A549 (cell line): ENCODE results near the gene CCDC152. TPM values are rescaled to one million over a fixed set of nuclear protein-coding genes. Genes with fewer than 3 reads are reported as not detected.

Source experiments
- ATAC-seq, 2 experiments: fragments of 200-7000 bp in 1 of 2; fragments of >200 bp in 1 of 2; cut with Nextera tagmentation in 1 of 2; cut with Tn5 transposase in 1 of 2; 3 replicates each; pipeline versions ENCODE4 v1.8.0 to v1.9.1; 2018 to 2020; ENCODE audit warnings: mild to moderate bottlenecking in 1 of 2, moderate library complexity in 1 of 2
- CTCF ChIA-PET: fragments of 300-600 bp; sonication (Branson Sonifier 250); formaldehyde crosslinking; extraction: SDS; loops from one replicate; lab custom pipeline; 2021; ENCODE audit warnings: antibody characterized with exemption, inconsistent platforms; lab: Yijun Ruan, JAX
- POLR2A ChIA-PET: fragments of 350-600 bp; formaldehyde crosslinking; extraction: SDS; loops from one replicate; lab custom pipeline; 2021; ENCODE audit warnings: antibody characterized with exemption, inconsistent platforms; lab: Yijun Ruan, JAX
- DNase-seq, 2 experiments: peaks; one replicate each; pipeline versions ENCODE4 v3.0.0 to v3.0.0-alpha.2; 2011 to 2016; ENCODE audit warnings: low read depth in 1 of 2, low spot score in 1 of 2
- FAIRE-seq: peaks from 2 replicates; lab custom pipeline; 2011; peaks lifted over from hg19 to GRCh38; lab: Jason Lieb, UNC
- H3K27ac ChIP-seq, 2 experiments: fragments of >200 bp; sonication (Bioruptor Twin); formaldehyde crosslinking; 3 replicates each; pipeline ENCODE4 v1.5.1; 2016 to 2017
- H3K4me1 ChIP-seq: fragments of >200 bp; sonication (Bioruptor Twin); formaldehyde crosslinking; 3 replicates; pipeline ENCODE4 v1.6.1; 2016
- H3K4me2 ChIP-seq: fragments of >200 bp; sonication (Bioruptor Twin); formaldehyde crosslinking; 3 replicates; pipeline ENCODE4 v1.6.1; 2016
- H3K4me3 ChIP-seq: fragments of >200 bp; sonication (Bioruptor Twin); formaldehyde crosslinking; 3 replicates; pipeline ENCODE4 v1.5.1; 2016
- H3K9me3 ChIP-seq: fragments of >200 bp; sonication (Bioruptor Twin); formaldehyde crosslinking; 3 replicates; pipeline ENCODE4 v1.6.1; 2016
- CBX2 ChIP-seq: fragments of 200-600 bp; sonication (generic); IDR thresholded peaks from 2 replicates; pipeline ENCODE4 v1.6.1; 2016; ENCODE audit warnings: low read depth, mild to moderate bottlenecking, borderline replicate concordance
- CBX8 ChIP-seq: fragments of 200-600 bp; sonication (generic); IDR thresholded peaks from 2 replicates; pipeline ENCODE4 v1.6.1; 2016
- CHD4 ChIP-seq: fragments of 200-600 bp; sonication (generic); IDR thresholded peaks from 2 replicates; pipeline ENCODE4 v1.6.1; 2016; ENCODE audit warnings: antibody characterized with exemption, mild to moderate bottlenecking, borderline replicate concordance
- FOXS1 ChIP-seq: fragments of 250-450 bp; sonication (Bioruptor Pico); IDR thresholded peaks from 2 replicates; pipeline ENCODE4 v1.5.0; 2020; ENCODE audit warnings: mild to moderate bottlenecking, moderate library complexity
- HMGXB4 ChIP-seq: fragments of 250-450 bp; sonication (Bioruptor Pico); IDR thresholded peaks from 2 replicates; pipeline ENCODE4 v1.5.0; 2021; ENCODE audit warnings: mild to moderate bottlenecking, moderate library complexity, borderline replicate concordance
- HOXB13 ChIP-seq: fragments of 250-450 bp; sonication (Bioruptor Pico); IDR thresholded peaks from 2 replicates; pipeline ENCODE4 v1.5.0; 2020; ENCODE audit warnings: low read depth, mild to moderate bottlenecking, moderate library complexity
- JUN ChIP-seq, 2 experiments: fragments of >200 bp; sonication (Bioruptor Twin); formaldehyde crosslinking; IDR thresholded peaks; 2 replicates in 1 of 2; 3 replicates in 1 of 2; pipeline ENCODE4 v1.6.1; 2016 to 2017
- NFE2L2 ChIP-seq: fragments of 150-350 bp; conservative IDR thresholded peaks from 2 replicates; pipeline ENCODE4 v1.6.1; 2014; ENCODE audit warnings: low read length
- NPAS2 ChIP-seq: fragments of 250-450 bp; sonication (Bioruptor Pico); IDR thresholded peaks from 2 replicates; pipeline ENCODE4 v1.8.0; 2022; ENCODE audit warnings: mild to moderate bottlenecking, moderate library complexity, borderline replicate concordance
- NR3C1 ChIP-seq: fragments of >200 bp; sonication (Bioruptor Twin); formaldehyde crosslinking; IDR thresholded peaks from 3 replicates; pipeline ENCODE4 v1.6.1; 2017
- PBX3 ChIP-seq: IDR thresholded peaks from 2 replicates; pipeline ENCODE4 v1.6.1; 2012
- RAD21 ChIP-seq, 2 experiments: fragments of >200 bp in 1 of 2; sonication (Bioruptor Twin) in 1 of 2; formaldehyde crosslinking in 1 of 2; IDR thresholded peaks in 1 of 2; conservative IDR thresholded peaks in 1 of 2; 2 replicates in 1 of 2; 3 replicates in 1 of 2; pipeline ENCODE4 v1.6.1; 2012 to 2018; ENCODE audit warnings: inconsistent platforms in 1 of 2
- RARB ChIP-seq: fragments of 250-450 bp; sonication (Bioruptor Pico); IDR thresholded peaks from 2 replicates; pipeline ENCODE4 v1.8.0; 2021; ENCODE audit warnings: mild to moderate bottlenecking, moderate library complexity
- RCOR1 ChIP-seq: fragments of 150-350 bp; IDR thresholded peaks from 2 replicates; pipeline ENCODE4 v1.6.1; 2014; ENCODE audit warnings: antibody characterized with exemption, low read length, low read depth
- REST ChIP-seq: fragments of 200-600 bp; sonication (generic); IDR thresholded peaks from 2 replicates; pipeline ENCODE4 v1.6.1; 2016; ENCODE audit warnings: antibody characterized with exemption, mild to moderate bottlenecking, moderate library complexity
- RFX5 ChIP-seq: fragments of 450-650 bp; IDR thresholded peaks from 2 replicates; pipeline ENCODE4 v1.7.1; 2014; ENCODE audit warnings: antibody characterized with exemption, mild to moderate bottlenecking, moderate library complexity
- SMC3 ChIP-seq: fragments of >200 bp; sonication (Bioruptor Twin); formaldehyde crosslinking; IDR thresholded peaks from 3 replicates; pipeline ENCODE4 v1.6.1; 2018; ENCODE audit warnings: inconsistent platforms
- SREBF2 ChIP-seq: fragments of 450-650 bp; IDR thresholded peaks from 2 replicates; pipeline ENCODE4 v1.6.1; 2014; ENCODE audit warnings: mild to moderate bottlenecking, moderate library complexity
- ZC3H11A ChIP-seq: fragments of 450-650 bp; IDR thresholded peaks from 2 replicates; pipeline ENCODE4 v1.6.1; 2014; ENCODE audit warnings: antibody characterized with exemption, mild to moderate bottlenecking
- WGBS: methylation state at CpG from one replicate; pipeline ENCODE4 v1.1.6; 2017; ENCODE audit errors: missing lambda C conversion rate; 5-methylcytosine and 5-hydroxymethylcytosine counted together
- polyA plus RNA-seq, 4 experiments: library from polyadenylated mRNA; depleted of rRNA in 3 of 4; stranded (reverse); fragments of >200 nt; fragmentation: RNase III in 1 of 4; extraction: RNeasy Plus Mini Kit Qiagen cat#74134 plus additional on column Dnase treatment in 1 of 4; gene quantifications; 2 replicates in 3 of 4; 3 replicates in 1 of 4; pipeline ENCODE4 v1.2.3, GENCODE V29; 2011 to 2017

CCDC152 gene
- polyA plus RNA-seq, 2 of the 4 experiments (the other 2 are of a cell fraction) = not detected

GRCh38 chr5:42751044-42751443, 5.6 kb upstream of the CCDC152 start:
- TF ChIP-seq HOXB13 (CRISPR knock-in tag) = no peak
- TF ChIP-seq NPAS2 (CRISPR knock-in tag) = no peak
- no peak for TF ChIP-seq CBX8
- no peak for TF ChIP-seq FOXS1 (CRISPR knock-in tag)
- TF ChIP-seq SREBF2 = no peak
- no peak for TF ChIP-seq NFE2L2
- TF ChIP-seq JUN (IDR thresholded peaks at IDR 0.05) = no peak
- Histone ChIP-seq H3K4me3 (no peak overlapping the region), H3K27ac (no peak overlapping the region), H3K4me2 (no peak overlapping the region), H3K4me1 (no peaks in the 10 kb centered on the region), H3K9me3 (no peaks in the 10 kb centered on the region)
- FAIRE-seq (no peak), ATAC-seq (no peak), DNase-seq (no peak)
- POLR2A ChIA-PET = no interaction called here
- CTCF ChIA-PET = interaction anchor here (1.2 to 3.3 kb wide), 3 partner anchors 14 to 139 kb away, joined by 3 to 11 read pairs (median 4); no protein-coding TSS in a partner anchor
- WGBS = 25% methylated on average over 5 of the region's 5 CpGs

- DNase-seq (no peak), FAIRE-seq (no peak), ATAC-seq (no peak)
- no peak overlapping the region for H3K27ac ChIP-seq
- H3K9me3 ChIP-seq = no peaks in the 10 kb centered on the region
- H3K4me3 ChIP-seq = no peak overlapping the region
- CTCF ChIA-PET = interaction anchor here (3.3 kb wide), 1 partner anchor 15 kb away, joined by 11 read pairs; no protein-coding TSS in a partner anchor
- H3K4me1 ChIP-seq = no peaks in the 10 kb centered on the region
- WGBS = 68% methylated on average over 3 of the region's 3 CpGs
- POLR2A ChIA-PET = no interaction called here
- no peak for TF ChIP-seq PBX3
- TF ChIP-seq HOXB13 (CRISPR knock-in tag) = no peak
- no peak for TF ChIP-seq RAD21 (conservative IDR thresholded peaks at IDR 0.05 in 1 of 2, IDR thresholded peaks at IDR 0.05 in 1 of 2)
- TF ChIP-seq NFE2L2 = no peak
- no peak for TF ChIP-seq REST
- TF ChIP-seq ZC3H11A = no peak
- no peak for TF ChIP-seq CBX8
- TF ChIP-seq NR3C1 = no peak
- TF ChIP-seq CHD4 = no peak
- no peak for TF ChIP-seq RFX5
- no peak for TF ChIP-seq SMC3
- no peak for TF ChIP-seq CBX2
- TF ChIP-seq HMGXB4 (CRISPR knock-in tag) = no peak
- TF ChIP-seq RARB = no peak
- TF ChIP-seq RCOR1 = no peak
- no peak overlapping the region for H3K4me2 ChIP-seq
Measured at GRCh38 chr5:42753099-42753498, 3.5 kb upstream of the CCDC152 start.
